Jurkat, Clone E6-1 (cell line): ENCODE measurements around the gene MSLN.
"Not testable (repeated sequence)": the region's sequence is repeated elsewhere in the genome, so short reads cannot be mapped to it uniquely, and the experiment has no call there.

Experiments
- DNase-seq: peaks from one replicate; pipeline ENCODE4 v3.0.0-alpha.2; 2011; ENCODE audit warnings: low read depth, low spot score
- H3K4me3 ChIP-seq: 2 replicates; pipeline ENCODE4 v1.5.1; 2011; ENCODE audit warnings: mild to moderate bottlenecking, low read length, control low read depth, moderate library complexity

The MSLN gene

GRCh38 chr16:750485-750884, 10.0 kb upstream of the MSLN start:
- DNase-seq: no peak
- no peak overlapping the region for H3K4me3 ChIP-seq

GRCh38 chr16:751152-752006, 9.2 kb upstream of the MSLN start:
- no peak for DNase-seq
- H3K4me3 ChIP-seq: no peak overlapping the region

GRCh38 chr16:752007-752312, 8.6 kb upstream of the MSLN start:
- no peak overlapping the region for H3K4me3 ChIP-seq
- no peak for DNase-seq

- not testable (repeated sequence) for DNase-seq, H3K4me3 ChIP-seq
These were observed 6.4 kb upstream of the MSLN start for GRCh38 chr16:754121-754607.

- H3K4me3 ChIP-seq: no peak overlapping the region
- no peak for DNase-seq
These were observed 5.9 kb upstream of the MSLN start for GRCh38 chr16:754656-755055.

GRCh38 chr16:756428-756827, 4.1 kb upstream of the MSLN start:
- H3K4me3 ChIP-seq: no peak overlapping the region
- DNase-seq: no peak

GRCh38 chr16:759110-759910, 1.2 kb upstream of the MSLN start:
- no peak for DNase-seq

GRCh38 chr16:760065-760464, 469 bp upstream of the MSLN start:
- no peak overlapping the region for H3K4me3 ChIP-seq
- DNase-seq: no peak

More at GRCh38 chr16:759110-759910, 1.2 kb upstream of the MSLN start:
- H3K4me3 ChIP-seq: no peak overlapping the region

GRCh38 chr16:761625-762513, 1.3 kb downstream of the MSLN start:
- DNase-seq: no peak
- H3K4me3 ChIP-seq: no peak overlapping the region

- no peak for DNase-seq
- H3K4me3 ChIP-seq: no peak overlapping the region
These were observed 2.2 kb downstream of the MSLN start for GRCh38 chr16:762595-763268.

GRCh38 chr16:763369-764183, 3.0 kb downstream of the MSLN start:
- DNase-seq: no peak
- no peak overlapping the region for H3K4me3 ChIP-seq

GRCh38 chr16:764184-764750, 3.7 kb downstream of the MSLN start:
- no peak overlapping the region for H3K4me3 ChIP-seq
- DNase-seq: no peak

GRCh38 chr16:764848-765487, 4.4 kb downstream of the MSLN start:
- H3K4me3 ChIP-seq: no peak overlapping the region
- DNase-seq: no peak

- no peak overlapping the region for H3K4me3 ChIP-seq
- DNase-seq: no peak
These were observed 4.9 kb downstream of the MSLN start for GRCh38 chr16:765488-765865.

- no peak for DNase-seq
These were observed 5.7 kb downstream of the MSLN start for GRCh38 chr16:766008-766819.

GRCh38 chr16:766820-767640, 6.5 kb downstream of the MSLN start:
- no peak overlapping the region for H3K4me3 ChIP-seq
- DNase-seq: no peak

More at GRCh38 chr16:766008-766819, 5.7 kb downstream of the MSLN start:
- H3K4me3 ChIP-seq: no peak overlapping the region
